Measurements from ENCODE around the gene ASTE1.

ASTE1 gene

DNA sequence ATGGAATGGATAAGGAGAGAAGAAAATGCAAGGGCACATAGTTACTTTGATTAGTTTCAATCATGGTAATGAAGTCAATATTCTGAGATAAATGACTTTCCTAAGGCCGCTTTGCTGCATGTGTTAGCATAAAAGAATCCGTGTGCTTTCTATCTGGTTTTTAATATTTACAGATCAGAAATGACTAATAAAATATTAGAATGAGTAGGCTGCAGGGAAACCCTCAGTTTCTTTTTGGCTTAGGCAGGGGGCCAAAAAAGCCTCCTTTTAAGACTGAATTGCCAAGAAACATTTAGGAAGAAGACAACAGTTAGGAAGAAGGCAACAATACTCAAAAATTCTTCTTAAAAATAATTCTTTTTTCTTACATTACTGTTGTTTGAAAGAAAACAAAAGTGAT, 11.7 kb upstream of the ASTE1 start:
- no peak overlapping the region for H2AK5ac ChIP-seq (ENCODE audit: low read length)
- no peak overlapping the region for H2BK15ac ChIP-seq (replicated peaks; ENCODE audit: low read depth)
- no peak overlapping the region for H4K5ac ChIP-seq (ENCODE audit: low read length)
- no peaks in the 10 kb centered on the region for H3K79me2 ChIP-seq (ENCODE audit: control insufficient read depth, insufficient read depth, low read length)
- no peak overlapping the region for H3K23ac ChIP-seq (ENCODE audit: low read length)
- no peaks in the 10 kb centered on the region for H3K36me3 ChIP-seq (ENCODE audit: control insufficient read depth, insufficient read depth, low read length)
- no peaks in the 10 kb centered on the region for H3K79me1 ChIP-seq (ENCODE audit: low read length)
- H4K8ac ChIP-seq (ENCODE audit: low read depth, low read length), result no peak overlapping the region
- H3K27me3 ChIP-seq (ENCODE audit: insufficient read depth, low read length, poor library complexity), result no peaks in the 10 kb centered on the region
- no peak overlapping the region for H3K9ac ChIP-seq (ENCODE audit: low read length)
- no peak overlapping the region for H3K4me2 ChIP-seq (ENCODE audit: low read length)
- DNase-seq, result no peak
- no CpG with 5 or more reads among the region's 2 CpGs for WGBS (ENCODE audit: extremely low coverage, insufficient coverage, low lambda C conversion rate)
- no peaks in the 10 kb centered on the region for H3K4me1 ChIP-seq (ENCODE audit: control insufficient read depth, low read depth, low read length)
- H2BK120ac ChIP-seq (ENCODE audit: low read depth, low read length), result no peak overlapping the region
- no peak overlapping the region for H3K4me3 ChIP-seq (ENCODE audit: low read length)
- no peak overlapping the region for H3K27ac ChIP-seq (ENCODE audit: low read depth, low read length)
- H3K18ac ChIP-seq (ENCODE audit: low read length), result no peak overlapping the region
- H2BK5ac ChIP-seq (ENCODE audit: low read length), result no peak overlapping the region
- no peak overlapping the region for H3K56ac ChIP-seq (ENCODE audit: low read length)
- no peak overlapping the region for H3K4ac ChIP-seq (ENCODE audit: low read depth, low read length)

DNA sequence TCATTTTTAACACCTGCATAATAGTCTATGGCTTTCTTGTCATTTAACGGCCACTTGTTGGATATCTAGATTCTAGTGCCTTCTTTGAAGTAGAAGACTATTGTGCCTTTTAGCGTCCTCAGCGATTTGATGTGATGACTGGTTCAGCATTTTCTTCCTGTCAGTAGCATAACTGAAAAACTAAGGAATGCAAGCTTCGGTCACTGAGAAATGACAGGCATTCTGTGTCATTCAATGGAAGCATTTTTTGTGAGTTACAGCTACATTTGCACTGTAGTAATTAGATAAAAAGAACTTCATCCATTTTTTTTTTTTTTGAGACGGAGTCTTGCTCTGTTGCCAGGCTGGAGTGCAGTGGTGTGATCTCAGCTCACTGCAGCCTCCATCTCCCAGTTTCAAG, 10.4 kb upstream of the ASTE1 start:
- Histone ChIP-seq H3K4ac (ENCODE audit: low read depth, low read length) (no peak overlapping the region), H3K27ac (ENCODE audit: low read depth, low read length) (no peak overlapping the region), H3K4me1 (ENCODE audit: control insufficient read depth, low read depth, low read length) (no peaks in the 10 kb centered on the region), H3K79me1 (ENCODE audit: low read length) (no peaks in the 10 kb centered on the region), H3K4me2 (ENCODE audit: low read length) (no peak overlapping the region), H3K56ac (ENCODE audit: low read length) (no peak overlapping the region), H2BK15ac (replicated peaks; ENCODE audit: low read depth) (no peak overlapping the region), H3K36me3 (ENCODE audit: control insufficient read depth, insufficient read depth, low read length) (no peaks in the 10 kb centered on the region), H2AK5ac (ENCODE audit: low read length) (no peak overlapping the region), H4K8ac (ENCODE audit: low read depth, low read length) (no peak overlapping the region), H2BK120ac (ENCODE audit: low read depth, low read length) (no peak overlapping the region), H3K4me3 (ENCODE audit: low read length) (no peak overlapping the region), H3K18ac (ENCODE audit: low read length) (no peak overlapping the region), H3K23ac (ENCODE audit: low read length) (no peak overlapping the region), H3K79me2 (ENCODE audit: control insufficient read depth, insufficient read depth, low read length) (no peaks in the 10 kb centered on the region), H3K27me3 (ENCODE audit: insufficient read depth, low read length, poor library complexity) (no peaks in the 10 kb centered on the region), H4K5ac (ENCODE audit: low read length) (no peak overlapping the region), H3K9ac (ENCODE audit: low read length) (no peak overlapping the region), H2BK5ac (ENCODE audit: low read length) (no peak overlapping the region)
- WGBS (ENCODE audit: extremely low coverage, insufficient coverage, low lambda C conversion rate), result no CpG with 5 or more reads among the region's 5 CpGs
- no peak for DNase-seq

DNA sequence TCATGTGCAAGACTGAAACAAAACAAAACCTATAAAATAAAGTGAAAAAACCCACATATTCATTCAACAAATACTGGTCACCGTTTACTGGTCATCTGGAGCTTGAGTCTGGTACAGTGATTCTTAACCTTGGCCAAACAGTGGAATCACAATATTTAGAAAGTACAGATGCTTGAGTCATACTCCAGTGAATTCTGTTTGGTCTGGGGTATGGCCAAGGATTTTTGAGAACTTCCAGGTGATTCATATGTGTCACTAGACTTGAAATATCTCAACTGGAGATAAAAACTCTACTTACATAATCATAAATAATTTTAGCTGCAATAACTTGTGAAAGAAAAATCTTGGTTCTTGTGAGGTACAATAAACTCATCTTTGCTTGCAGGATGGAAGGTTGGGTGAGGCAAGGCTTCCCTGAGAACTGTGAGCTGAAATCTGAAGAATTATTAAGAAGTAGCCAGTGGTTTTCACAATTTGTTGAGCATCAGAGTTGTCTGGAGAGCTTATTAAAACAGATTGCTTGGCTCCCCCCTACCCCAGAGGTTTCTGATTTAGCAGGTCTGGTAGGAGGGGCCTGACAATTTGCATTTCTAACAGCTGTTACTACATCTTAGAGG, 9.7 kb upstream of the ASTE1 start:
- Histone ChIP-seq H3K27me3 (ENCODE audit: insufficient read depth, low read length, poor library complexity) (no peaks in the 10 kb centered on the region), H2BK15ac (replicated peaks; ENCODE audit: low read depth) (no peak overlapping the region), H2AK5ac (ENCODE audit: low read length) (no peak overlapping the region), H2BK120ac (ENCODE audit: low read depth, low read length) (no peak overlapping the region), H3K79me2 (ENCODE audit: control insufficient read depth, insufficient read depth, low read length) (no peaks in the 10 kb centered on the region), H3K27ac (ENCODE audit: low read depth, low read length) (no peak overlapping the region), H2BK5ac (ENCODE audit: low read length) (no peak overlapping the region), H3K36me3 (ENCODE audit: control insufficient read depth, insufficient read depth, low read length) (no peaks in the 10 kb centered on the region), H3K9ac (ENCODE audit: low read length) (no peak overlapping the region), H3K18ac (ENCODE audit: low read length) (no peak overlapping the region), H3K4me3 (ENCODE audit: low read length) (no peak overlapping the region), H3K23ac (ENCODE audit: low read length) (no peak overlapping the region), H3K56ac (ENCODE audit: low read length) (no peak overlapping the region), H4K5ac (ENCODE audit: low read length) (no peak overlapping the region), H3K4ac (ENCODE audit: low read depth, low read length) (no peak overlapping the region), H4K8ac (ENCODE audit: low read depth, low read length) (no peak overlapping the region), H3K4me1 (ENCODE audit: control insufficient read depth, low read depth, low read length) (no peaks in the 10 kb centered on the region), H3K79me1 (ENCODE audit: low read length) (no peaks in the 10 kb centered on the region), H3K4me2 (ENCODE audit: low read length) (no peak overlapping the region)
- DNase-seq, result no peak
- no CpG with 5 or more reads among the region's 1 CpG for WGBS (ENCODE audit: extremely low coverage, insufficient coverage, low lambda C conversion rate)

GRCh38 chr3:131033480-131034080, 7.0 kb upstream of the ASTE1 start:
- no peak overlapping the region for H4K5ac ChIP-seq (ENCODE audit: low read length)
- H2BK15ac ChIP-seq (replicated peaks; ENCODE audit: low read depth), result no peak overlapping the region
- no peak overlapping the region for H4K8ac ChIP-seq (ENCODE audit: low read depth, low read length)
- H3K4me3 ChIP-seq (ENCODE audit: low read length), result no peak overlapping the region
- no peaks in the 10 kb centered on the region for H3K36me3 ChIP-seq (ENCODE audit: control insufficient read depth, insufficient read depth, low read length)
- no peak overlapping the region for H2BK120ac ChIP-seq (ENCODE audit: low read depth, low read length)
- no peak overlapping the region for H3K27ac ChIP-seq (ENCODE audit: low read depth, low read length)
- H2AK5ac ChIP-seq (ENCODE audit: low read length), result no peak overlapping the region
- no peak overlapping the region for H3K18ac ChIP-seq (ENCODE audit: low read length)
- no peaks in the 10 kb centered on the region for H3K4me1 ChIP-seq (ENCODE audit: control insufficient read depth, low read depth, low read length)
- H3K27me3 ChIP-seq (ENCODE audit: insufficient read depth, low read length, poor library complexity), result no peaks in the 10 kb centered on the region
- DNase-seq, result peak; percentile 40
- H3K9ac ChIP-seq (ENCODE audit: low read length), result no peak overlapping the region
- no peak overlapping the region for H2BK5ac ChIP-seq (ENCODE audit: low read length)
- no peak overlapping the region for H3K4ac ChIP-seq (ENCODE audit: low read depth, low read length)
- no CpG with 5 or more reads among the region's 1 CpG for WGBS (ENCODE audit: extremely low coverage, insufficient coverage, low lambda C conversion rate)
- H3K4me2 ChIP-seq (ENCODE audit: low read length), result no peak overlapping the region
- no peaks in the 10 kb centered on the region for H3K79me2 ChIP-seq (ENCODE audit: control insufficient read depth, insufficient read depth, low read length)
- no peak overlapping the region for H3K56ac ChIP-seq (ENCODE audit: low read length)
- no peaks in the 10 kb centered on the region for H3K79me1 ChIP-seq (ENCODE audit: low read length)
- no peak overlapping the region for H3K23ac ChIP-seq (ENCODE audit: low read length)

GRCh38 chr3:131031660-131032059, 5.0 kb upstream of the ASTE1 start:
- no peaks in the 10 kb centered on the region for H3K4me1 ChIP-seq (ENCODE audit: control insufficient read depth, low read depth, low read length)
- H4K8ac ChIP-seq (ENCODE audit: low read depth, low read length), result no peak overlapping the region
- no peak overlapping the region for H3K23ac ChIP-seq (ENCODE audit: low read length)
- H3K4me3 ChIP-seq (ENCODE audit: low read length), result no peak overlapping the region
- no peak overlapping the region for H2BK15ac ChIP-seq (replicated peaks; ENCODE audit: low read depth)
- no peak overlapping the region for H3K27ac ChIP-seq (ENCODE audit: low read depth, low read length)
- no CpG with 5 or more reads among the region's 3 CpGs for WGBS (ENCODE audit: extremely low coverage, insufficient coverage, low lambda C conversion rate)
- no peak overlapping the region for H3K18ac ChIP-seq (ENCODE audit: low read length)
- H3K56ac ChIP-seq (ENCODE audit: low read length), result no peak overlapping the region
- no peak overlapping the region for H2AK5ac ChIP-seq (ENCODE audit: low read length)
- no peaks in the 10 kb centered on the region for H3K79me1 ChIP-seq (ENCODE audit: low read length)
- no peak overlapping the region for H3K4ac ChIP-seq (ENCODE audit: low read depth, low read length)
- H2BK5ac ChIP-seq (ENCODE audit: low read length), result no peak overlapping the region
- H3K27me3 ChIP-seq (ENCODE audit: insufficient read depth, low read length, poor library complexity), result no peaks in the 10 kb centered on the region
- no peak overlapping the region for H4K5ac ChIP-seq (ENCODE audit: low read length)
- H3K36me3 ChIP-seq (ENCODE audit: control insufficient read depth, insufficient read depth, low read length), result no peaks in the 10 kb centered on the region
- no peak for DNase-seq
- no peak overlapping the region for H3K9ac ChIP-seq (ENCODE audit: low read length)
- H2BK120ac ChIP-seq (ENCODE audit: low read depth, low read length), result no peak overlapping the region
- H3K4me2 ChIP-seq (ENCODE audit: low read length), result no peak overlapping the region
- no peaks in the 10 kb centered on the region for H3K79me2 ChIP-seq (ENCODE audit: control insufficient read depth, insufficient read depth, low read length)

DNA sequence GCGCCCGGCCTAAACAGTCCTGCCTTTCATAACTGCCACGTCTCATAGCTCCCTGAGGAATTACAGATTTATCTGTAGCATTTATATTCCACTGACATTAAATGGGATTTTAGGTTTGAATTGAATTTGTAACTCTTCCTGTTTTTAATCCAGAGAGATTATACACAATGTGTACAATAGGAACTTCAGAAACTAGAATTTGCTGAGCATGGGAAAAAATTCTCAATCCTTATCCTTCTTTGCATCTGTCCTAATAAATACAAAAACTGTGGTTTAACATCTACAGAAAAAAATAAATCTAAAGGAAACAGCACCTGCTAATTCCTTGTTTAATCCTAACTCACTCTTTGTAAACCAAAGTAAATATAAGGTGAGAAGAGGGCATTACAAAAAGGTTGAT, 2.2 kb upstream of the ASTE1 start:
- H3K4me2 ChIP-seq (ENCODE audit: low read length), result no peak overlapping the region
- no CpG with 5 or more reads among the region's 3 CpGs for WGBS (ENCODE audit: extremely low coverage, insufficient coverage, low lambda C conversion rate)
- no peaks in the 10 kb centered on the region for H3K4me1 ChIP-seq (ENCODE audit: control insufficient read depth, low read depth, low read length)
- H3K56ac ChIP-seq (ENCODE audit: low read length), result no peak overlapping the region
- no peak overlapping the region for H2AK5ac ChIP-seq (ENCODE audit: low read length)
- H3K18ac ChIP-seq (ENCODE audit: low read length), result no peak overlapping the region
- H3K4ac ChIP-seq (ENCODE audit: low read depth, low read length), result no peak overlapping the region
- no peak overlapping the region for H3K27ac ChIP-seq (ENCODE audit: low read depth, low read length)
- no peak overlapping the region for H2BK120ac ChIP-seq (ENCODE audit: low read depth, low read length)
- no peaks in the 10 kb centered on the region for H3K79me1 ChIP-seq (ENCODE audit: low read length)
- no peak overlapping the region for H3K23ac ChIP-seq (ENCODE audit: low read length)
- no peak overlapping the region for H4K5ac ChIP-seq (ENCODE audit: low read length)
- no peak overlapping the region for H2BK5ac ChIP-seq (ENCODE audit: low read length)
- no peak overlapping the region for H3K9ac ChIP-seq (ENCODE audit: low read length)
- no peak for DNase-seq
- no peaks in the 10 kb centered on the region for H3K79me2 ChIP-seq (ENCODE audit: control insufficient read depth, insufficient read depth, low read length)
- no peak overlapping the region for H4K8ac ChIP-seq (ENCODE audit: low read depth, low read length)
- no peaks in the 10 kb centered on the region for H3K36me3 ChIP-seq (ENCODE audit: control insufficient read depth, insufficient read depth, low read length)
- H3K27me3 ChIP-seq (ENCODE audit: insufficient read depth, low read length, poor library complexity), result no peaks in the 10 kb centered on the region
- H2BK15ac ChIP-seq (replicated peaks; ENCODE audit: low read depth), result no peak overlapping the region
- H3K4me3 ChIP-seq (ENCODE audit: low read length), result no peak overlapping the region
